Measurements from ENCODE around the gene KRT27.

DNA sequence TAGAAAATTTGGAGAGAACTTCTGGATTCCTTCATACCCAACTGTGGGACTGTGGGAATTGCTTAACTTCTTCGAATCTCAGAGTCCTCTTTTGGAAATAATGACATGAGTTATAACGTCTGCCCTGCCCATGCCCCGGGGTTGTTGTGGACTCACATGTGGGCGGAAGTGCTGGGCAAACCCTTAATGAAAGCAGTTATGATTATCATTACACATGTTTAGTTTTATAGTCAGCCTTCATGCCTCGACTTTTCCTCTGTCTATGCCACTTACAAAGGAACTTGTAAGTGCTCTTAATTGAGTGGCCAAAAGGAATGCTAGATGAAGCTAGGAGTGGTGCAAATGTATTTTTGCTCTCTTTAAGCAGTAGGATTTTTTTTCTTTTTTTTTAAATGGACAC lies 3.9 kb downstream of the KRT27 start:
- TF ChIP-seq, protein P1, sequence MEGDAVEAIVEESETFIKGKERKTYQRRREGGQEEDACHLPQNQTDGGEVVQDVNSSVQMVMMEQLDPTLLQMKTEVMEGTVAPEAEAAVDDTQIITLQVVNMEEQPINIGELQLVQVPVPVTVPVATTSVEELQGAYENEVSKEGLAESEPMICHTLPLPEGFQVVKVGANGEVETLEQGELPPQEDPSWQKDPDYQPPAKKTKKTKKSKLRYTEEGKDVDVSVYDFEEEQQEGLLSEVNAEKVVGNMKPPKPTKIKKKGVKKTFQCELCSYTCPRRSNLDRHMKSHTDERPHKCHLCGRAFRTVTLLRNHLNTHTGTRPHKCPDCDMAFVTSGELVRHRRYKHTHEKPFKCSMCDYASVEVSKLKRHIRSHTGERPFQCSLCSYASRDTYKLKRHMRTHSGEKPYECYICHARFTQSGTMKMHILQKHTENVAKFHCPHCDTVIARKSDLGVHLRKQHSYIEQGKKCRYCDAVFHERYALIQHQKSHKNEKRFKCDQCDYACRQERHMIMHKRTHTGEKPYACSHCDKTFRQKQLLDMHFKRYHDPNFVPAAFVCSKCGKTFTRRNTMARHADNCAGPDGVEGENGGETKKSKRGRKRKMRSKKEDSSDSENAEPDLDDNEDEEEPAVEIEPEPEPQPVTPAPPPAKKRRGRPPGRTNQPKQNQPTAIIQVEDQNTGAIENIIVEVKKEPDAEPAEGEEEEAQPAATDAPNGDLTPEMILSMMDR (IDR thresholded peaks at IDR 0.05), result no peak
- TF ChIP-seq POLR2A (IDR thresholded peaks at IDR 0.05), result no peak

All from right lobe of liver (tissue), 4 donors.